GM21447 (cell line): ENCODE measurements around the gene PSMD3.
"Not testable (repeated sequence)": the region's sequence is repeated elsewhere in the genome, so short reads cannot be mapped to it uniquely, and the experiment has no call there.

Experiments
- ATAC-seq: cut with Tn5 transposase; IDR thresholded peaks from one replicate; pipeline ENCODE4 v1.9.1; 2021; ENCODE audit not compliant: unreplicated experiment

PSMD3 gene

GRCh38 chr17:39995438-39995837 is 14.8 kb downstream of the PSMD3 start:
- ATAC-seq, result no peak

- no peak for ATAC-seq
Observed at GRCh38 chr17:39996162-39996561, 15.6 kb downstream of the PSMD3 start.

GRCh38 chr17:39996800-39997199 is 16.2 kb downstream of the PSMD3 start:
- no peak for ATAC-seq

GRCh38 chr17:39997543-39997942 is 16.9 kb downstream of the PSMD3 start:
- no peak for ATAC-seq

GRCh38 chr17:39999067-39999466 is 18.5 kb downstream of the PSMD3 start:
- no peak for ATAC-seq

- no peak for ATAC-seq
Observed at GRCh38 chr17:40000161-40000560, 19.6 kb downstream of the PSMD3 start.

GRCh38 chr17:40001335-40001734 is 20.7 kb downstream of the PSMD3 start:
- ATAC-seq, result not testable (repeated sequence)

- no peak for ATAC-seq
Observed at GRCh38 chr17:40004072-40004471, 23.5 kb downstream of the PSMD3 start.

- no peak for ATAC-seq
Observed at GRCh38 chr17:40004712-40005111, 24.1 kb downstream of the PSMD3 start.

GRCh38 chr17:40005520-40005919 is 24.9 kb downstream of the PSMD3 start:
- ATAC-seq, result no peak

GRCh38 chr17:40010946-40011500 is 30.4 kb downstream of the PSMD3 start:
- not testable (repeated sequence) for ATAC-seq

- not testable (repeated sequence) for ATAC-seq
Observed at GRCh38 chr17:40012017-40012647, 31.5 kb downstream of the PSMD3 start.

- ATAC-seq, result no peak
Observed at GRCh38 chr17:40014375-40014980, 33.9 kb downstream of the PSMD3 start.

GRCh38 chr17:40015005-40015997 is 34.7 kb downstream of the PSMD3 start, which contains the start of gene CSF3:
TSS of gene CSF3 (plus strand) at chr17:40015440. CDS start at chr17:40015475, 35 bp downstream.
- no peak for ATAC-seq

- ATAC-seq, result no peak
Observed at GRCh38 chr17:40015998-40016985, 35.7 kb downstream of the PSMD3 start.

GRCh38 chr17:40017422-40018080 is 36.9 kb downstream of the PSMD3 start:
- no peak for ATAC-seq

GRCh38 chr17:40018211-40019121 is 37.9 kb downstream of the PSMD3 start:
- no peak for ATAC-seq
